HG03571 (cell line): Measurements from ENCODE around the gene SCLY.

ENCODE experiments used
- ATAC-seq: cut with Tn5 transposase; IDR thresholded peaks from one replicate; pipeline ENCODE4 v1.9.1; 2021; ENCODE audit not compliant: unreplicated experiment

The SCLY gene

GRCh38 chr2:238067939-238068338 is 7.1 kb downstream of the SCLY start:
- ATAC-seq = no peak

DNA sequence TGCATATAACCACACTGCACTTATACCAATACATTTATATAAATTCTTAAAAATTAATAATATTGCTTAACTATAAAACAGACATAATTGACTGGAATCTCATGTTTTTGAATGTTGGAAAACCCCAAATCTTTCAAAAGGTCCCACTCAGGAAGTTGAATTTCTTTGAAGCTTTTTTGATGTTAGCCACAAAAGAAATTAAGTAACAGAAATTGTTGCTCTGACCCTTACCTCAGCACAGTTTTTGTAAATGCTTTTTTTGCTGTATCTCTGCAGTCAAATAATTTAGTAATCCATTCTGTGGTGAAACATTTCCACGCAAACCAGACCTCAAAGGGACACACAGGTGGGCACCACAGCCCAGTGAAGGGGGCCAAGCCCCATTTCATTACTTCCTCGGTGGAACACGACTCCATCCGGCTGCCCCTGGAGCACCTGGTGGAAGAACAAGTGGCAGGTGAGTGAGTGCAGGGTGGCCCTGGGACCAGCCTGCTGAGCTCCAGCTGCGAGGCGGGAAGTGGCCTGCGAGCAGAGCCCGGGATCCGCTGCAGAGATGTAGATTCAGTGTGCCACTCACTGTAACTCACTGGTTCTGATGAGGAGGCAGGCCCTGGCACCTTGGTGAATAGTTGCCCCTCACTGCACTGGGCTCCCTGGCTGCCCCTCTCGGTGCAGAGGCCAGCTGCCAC is 8.4 kb downstream of the SCLY start:
- ATAC-seq = no peak

GRCh38 chr2:238069877-238070276 is 9.1 kb downstream of the SCLY start:
- ATAC-seq = no peak

DNA sequence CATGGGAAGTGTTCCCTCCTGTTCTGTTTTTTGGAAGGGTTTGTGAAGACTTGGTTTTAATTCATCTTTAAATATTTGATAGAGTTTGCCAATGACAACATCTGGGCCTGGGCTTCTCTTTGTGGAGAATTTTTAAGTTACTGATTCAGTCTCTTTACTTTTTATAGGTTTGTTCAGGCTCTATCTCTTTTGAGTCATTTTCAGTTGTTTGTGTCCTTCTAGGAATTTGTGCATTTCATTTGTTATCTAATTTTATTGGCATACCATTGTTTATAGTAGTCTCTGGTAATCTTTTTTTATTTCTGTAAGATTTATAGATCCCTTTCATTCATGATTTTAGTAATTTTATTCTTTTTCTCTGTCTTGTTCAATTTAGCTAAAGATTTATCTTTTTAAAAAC is 14.6 kb downstream of the SCLY start:
- ATAC-seq = no peak

GRCh38 chr2:238077292-238077691 is 16.5 kb downstream of the SCLY start:
- ATAC-seq = no peak

- ATAC-seq = no peak
Observed at GRCh38 chr2:238079874-238080327, 19.1 kb downstream of the SCLY start.

- ATAC-seq = no peak
Observed at GRCh38 chr2:238080518-238080917, 19.7 kb downstream of the SCLY start.

DNA sequence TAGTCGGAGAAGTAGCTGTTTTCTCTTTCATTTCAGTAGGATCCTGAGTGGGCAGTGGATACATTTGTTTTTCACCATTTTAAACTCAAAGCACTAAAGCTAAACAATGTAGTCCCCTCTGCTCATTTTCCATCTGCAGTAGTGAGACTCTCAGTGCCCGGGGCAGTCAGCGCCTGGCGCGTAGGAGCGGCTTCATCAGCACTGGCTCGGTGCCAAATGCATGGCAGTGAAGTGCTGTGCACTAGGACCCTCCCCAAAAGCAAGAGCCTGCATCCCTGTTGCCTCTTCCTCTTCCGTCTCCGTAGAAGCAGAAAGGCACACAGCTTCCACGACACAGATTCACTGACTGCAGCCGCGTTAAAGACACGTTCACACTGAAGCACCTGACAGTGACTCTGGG is 20.3 kb downstream of the SCLY start:
- no peak for ATAC-seq

- no peak for ATAC-seq
Observed at GRCh38 chr2:238081561-238081960, 20.8 kb downstream of the SCLY start.

DNA sequence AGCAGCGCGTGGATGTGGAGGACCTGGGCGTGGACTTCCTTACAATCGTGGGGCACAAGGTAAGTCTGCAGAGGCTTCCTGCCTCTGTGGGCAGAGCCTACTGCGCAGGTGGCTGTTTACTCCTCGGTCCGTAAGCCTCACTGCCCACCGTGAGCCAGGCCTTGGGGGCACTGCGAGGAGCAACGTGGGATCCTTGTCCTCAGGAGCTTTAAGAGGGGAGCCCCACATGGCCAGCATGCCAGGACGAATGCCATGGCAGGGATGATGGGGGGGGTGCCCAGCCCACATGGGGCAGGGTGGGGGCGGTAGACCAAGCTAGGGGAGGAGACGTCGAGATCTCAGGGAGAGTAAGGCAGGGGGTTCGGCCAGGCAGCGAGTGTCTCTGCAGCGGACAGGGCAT is 21.4 kb downstream of the SCLY start:
- no peak for ATAC-seq

DNA sequence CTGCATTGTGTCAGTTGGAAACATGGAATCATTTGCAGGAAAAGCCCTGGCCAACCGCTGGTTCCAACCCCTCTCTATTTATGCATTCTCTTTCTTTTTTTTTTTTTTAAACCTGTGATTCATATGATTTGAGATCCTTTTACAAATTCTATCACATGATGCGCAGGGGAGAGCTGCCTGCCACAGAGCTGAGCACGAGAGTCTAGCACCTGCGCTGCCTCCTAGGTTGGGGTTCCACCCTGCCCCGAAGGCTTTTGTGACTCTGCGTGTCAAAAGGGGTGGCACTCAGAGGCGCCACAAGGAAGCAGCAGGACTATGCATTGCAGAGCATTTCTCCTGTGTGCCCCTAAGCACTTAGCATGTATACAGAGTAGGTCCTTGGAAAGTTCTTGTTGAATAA is 22.0 kb downstream of the SCLY start:
- ATAC-seq = no peak

- ATAC-seq = no peak
Observed at GRCh38 chr2:238083919-238084318, 23.1 kb downstream of the SCLY start.

GRCh38 chr2:238084761-238085160 is 24.0 kb downstream of the SCLY start:
- ATAC-seq = no peak

DNA sequence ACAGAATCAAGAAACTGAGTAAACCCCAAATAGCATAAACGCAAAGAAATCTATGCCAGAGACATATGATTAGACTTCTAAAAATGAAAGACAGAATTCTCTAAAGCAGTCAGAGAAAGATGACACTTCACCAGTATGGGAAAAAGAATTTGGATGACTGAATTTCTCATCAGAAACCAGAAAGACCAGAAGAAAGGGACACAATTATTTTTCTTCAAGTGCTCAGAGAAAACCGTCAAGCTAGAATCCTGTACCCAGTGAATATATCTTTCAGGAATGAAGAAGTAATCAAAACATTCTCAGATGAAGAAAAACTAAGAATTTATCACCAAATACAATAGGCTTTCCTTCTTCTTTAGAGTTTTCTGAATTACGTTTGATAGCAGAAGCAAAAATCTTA is 25.1 kb downstream of the SCLY start:
- ATAC-seq = no peak

DNA sequence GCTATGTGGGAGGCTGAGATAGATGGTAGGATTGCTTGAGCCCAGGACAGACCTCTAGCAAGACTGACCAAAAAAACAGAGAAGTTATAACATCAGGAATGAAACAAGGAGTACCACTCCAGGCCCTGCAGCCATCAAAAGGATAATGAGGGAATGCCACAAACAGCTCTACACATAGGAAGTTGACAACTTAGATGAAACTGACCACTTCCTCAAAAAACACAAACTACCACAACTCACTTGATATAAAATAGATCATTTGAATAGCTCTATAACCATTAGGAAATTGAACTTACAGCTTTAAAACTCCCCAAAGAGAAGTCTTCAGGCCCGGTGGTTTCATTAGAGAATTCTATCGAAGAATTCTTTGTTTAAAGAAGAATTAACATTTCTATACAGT is 26.4 kb downstream of the SCLY start:
- ATAC-seq = no peak

DNA sequence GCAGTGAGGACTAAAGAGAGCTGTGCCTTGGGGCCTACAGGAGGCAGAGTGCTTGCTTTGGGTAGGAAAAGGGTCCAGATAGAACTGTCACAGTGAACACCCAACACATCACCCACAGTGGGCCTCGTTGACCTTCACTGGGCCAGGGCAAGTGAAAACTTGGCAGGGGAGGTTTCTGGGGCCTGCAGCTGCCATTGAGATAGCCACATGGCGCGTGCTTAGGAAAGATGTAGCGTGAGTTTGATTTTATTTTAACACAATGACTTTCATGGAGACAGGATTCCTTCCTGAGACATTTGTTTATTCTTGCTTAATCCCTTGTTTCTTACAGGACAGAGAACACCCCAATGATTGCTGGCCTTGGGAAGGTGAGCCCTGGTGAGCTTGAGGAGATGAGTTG is 30.1 kb downstream of the SCLY start:
- ATAC-seq = no peak

DNA sequence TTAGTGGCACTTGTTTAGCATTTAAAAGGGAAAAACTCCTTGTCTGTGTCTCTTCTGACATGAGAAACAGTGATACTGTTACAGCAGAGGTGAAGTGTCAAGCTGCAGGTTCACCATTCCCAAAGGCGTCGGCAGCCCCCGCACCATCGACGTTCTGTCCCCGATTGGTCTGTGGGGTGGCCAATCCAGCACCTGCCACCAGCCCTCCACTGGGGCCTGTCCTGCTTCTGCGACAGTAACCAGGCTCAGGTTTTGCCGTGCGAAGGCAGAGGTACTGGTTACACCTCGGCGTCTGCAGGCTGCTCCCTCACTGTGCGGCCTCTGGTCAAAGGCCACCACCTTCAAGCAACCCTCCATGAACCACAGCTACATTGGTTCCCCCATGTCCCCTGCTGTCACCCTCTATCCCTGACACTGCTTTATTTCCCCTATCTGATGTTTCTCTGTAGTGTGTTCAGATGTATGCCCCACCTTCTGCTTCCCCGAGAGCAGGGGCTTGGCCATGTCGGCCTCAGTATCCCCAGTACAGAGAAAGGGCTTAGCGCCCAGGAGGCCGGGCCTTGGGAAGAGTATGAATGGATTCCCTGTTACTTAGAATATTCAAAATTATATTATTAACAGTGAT is 30.7 kb downstream of the SCLY start:
- ATAC-seq = no peak

- no peak for ATAC-seq
Observed at GRCh38 chr2:238092486-238093035, 31.8 kb downstream of the SCLY start.

DNA sequence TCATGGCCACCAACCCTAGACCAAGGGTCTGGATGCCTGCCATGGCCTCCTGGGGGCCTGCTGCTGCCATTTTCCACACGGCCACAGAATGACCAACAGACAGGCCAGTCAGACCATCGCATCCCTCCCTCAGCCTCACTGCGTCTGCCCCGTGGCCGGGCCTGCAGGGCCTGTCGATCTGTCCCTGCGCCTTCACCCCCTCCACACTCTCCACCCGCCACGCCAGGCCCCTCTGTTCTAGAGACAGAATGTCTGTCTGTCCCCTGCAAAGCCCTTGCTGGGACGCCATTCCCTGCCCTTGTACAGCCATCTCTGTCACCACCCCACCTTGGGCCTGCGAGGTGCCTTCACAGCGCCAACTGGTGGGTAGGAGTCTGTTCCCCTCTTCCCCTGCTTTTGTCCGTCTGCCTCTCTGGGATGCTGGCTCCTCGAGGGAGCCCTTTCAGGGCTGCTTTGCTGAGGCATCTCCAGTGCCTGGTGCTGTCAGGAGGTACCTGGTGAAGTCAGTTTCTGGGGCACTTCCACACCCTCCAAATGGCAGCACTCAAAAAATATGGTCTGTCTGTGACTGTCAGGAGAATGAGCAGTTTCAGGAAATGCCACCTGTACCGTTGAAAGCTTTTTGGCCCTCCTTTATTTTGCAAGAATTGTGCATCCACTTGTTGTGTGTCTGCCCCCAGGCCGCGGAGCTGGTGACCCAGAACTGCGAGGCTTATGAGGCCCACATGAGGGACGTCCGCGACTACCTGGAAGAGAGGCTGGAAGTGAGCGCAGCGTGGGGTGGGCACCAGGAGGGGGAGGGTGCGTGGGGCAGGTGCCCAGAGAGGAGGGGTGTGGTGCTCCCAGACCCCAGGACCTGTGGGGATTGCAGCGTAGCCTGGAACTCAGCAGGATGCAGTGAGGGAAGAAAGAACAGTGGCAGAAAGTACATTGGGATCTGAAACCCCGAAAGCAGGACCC is 32.7 kb downstream of the SCLY start:
- no peak for ATAC-seq

DNA sequence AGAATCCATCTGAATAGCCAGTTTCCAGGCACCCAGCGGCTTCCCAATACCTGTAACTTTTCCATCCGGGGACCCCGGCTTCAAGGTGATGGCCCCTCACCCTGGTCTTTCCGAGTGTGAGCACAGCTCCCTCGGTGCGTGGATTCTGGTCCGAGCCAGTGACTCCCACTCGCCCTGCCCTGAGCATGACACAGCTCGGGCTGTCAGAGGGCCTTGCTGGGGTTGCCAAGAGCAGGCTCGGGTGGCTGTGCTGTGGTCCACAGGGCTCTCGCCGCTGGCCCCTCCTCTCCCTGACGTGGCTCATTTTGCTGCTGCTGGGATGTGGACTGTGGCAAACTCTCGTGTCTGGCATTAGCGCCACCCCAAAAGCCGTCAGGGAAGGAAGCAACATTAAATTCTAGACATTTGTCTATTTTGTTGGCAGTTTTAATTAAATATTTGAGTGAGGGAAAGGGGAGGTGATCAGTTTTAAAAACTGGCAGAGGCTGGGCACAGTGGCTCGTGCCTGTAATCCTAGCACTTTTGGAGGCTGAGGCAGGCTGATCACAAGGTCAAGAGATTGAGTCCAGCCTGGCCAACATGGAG is 33.7 kb downstream of the SCLY start:
- no peak for ATAC-seq

GRCh38 chr2:238095143-238095542 is 34.3 kb downstream of the SCLY start:
- ATAC-seq = no peak
